Measurements from ENCODE around the gene KCNIP4.
A peak's percentile ranks its signal among the peaks of the same experiment; 100 is the strongest.

Gene KCNIP4

DNA sequence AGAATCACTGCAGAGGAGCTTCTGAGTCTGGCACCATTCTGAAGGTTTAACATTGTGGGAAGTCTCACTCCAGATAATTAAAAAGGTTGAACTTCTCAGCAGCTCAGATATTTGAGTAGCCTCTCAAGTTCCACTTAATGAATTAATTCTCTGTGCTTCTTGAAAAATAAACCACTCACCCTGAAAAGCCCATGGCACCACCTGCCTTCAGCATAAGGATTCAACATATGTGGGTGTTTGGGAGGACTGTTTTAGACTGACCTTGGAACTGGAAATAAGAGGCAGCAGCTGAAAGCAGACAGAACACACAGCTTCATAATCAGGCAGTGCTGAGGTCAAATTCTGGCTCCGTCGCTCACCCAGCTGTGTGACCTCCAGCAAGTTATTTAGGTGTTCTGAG lies 100.6 kb downstream of the KCNIP4 start:
- no peak for DNase-seq (ENCODE audit: low spot score)

GRCh38 chr4:21845663-21846062 lies 102.9 kb downstream of the KCNIP4 start:
- DNase-seq (ENCODE audit: low spot score): peak; percentile 11

GRCh38 chr4:21835712-21836111 lies 112.9 kb downstream of the KCNIP4 start:
- no peak for DNase-seq (ENCODE audit: low spot score)

DNA sequence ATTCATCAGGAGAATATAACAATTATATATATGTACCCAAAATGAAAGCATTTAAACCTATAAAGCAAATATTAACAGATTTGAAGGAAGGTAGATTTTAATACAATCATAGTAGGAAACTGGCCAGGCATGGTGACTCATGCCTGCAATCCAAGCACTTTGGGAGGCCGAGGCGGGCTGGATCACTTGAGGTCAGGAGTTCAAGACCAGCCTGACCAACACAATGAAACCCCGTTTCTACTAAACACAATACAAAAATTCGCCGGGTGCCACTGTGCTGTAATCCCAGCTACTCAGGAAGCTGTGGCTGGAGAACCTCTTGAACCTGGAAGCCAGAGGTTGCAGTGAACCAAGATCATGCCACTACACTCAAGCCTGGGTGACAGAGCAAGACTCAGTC lies 118.3 kb downstream of the KCNIP4 start:
- DNase-seq (ENCODE audit: low spot score): no peak

GRCh38 chr4:21827575-21827974 lies 121.0 kb downstream of the KCNIP4 start:
- no peak for DNase-seq (ENCODE audit: low spot score)

DNA sequence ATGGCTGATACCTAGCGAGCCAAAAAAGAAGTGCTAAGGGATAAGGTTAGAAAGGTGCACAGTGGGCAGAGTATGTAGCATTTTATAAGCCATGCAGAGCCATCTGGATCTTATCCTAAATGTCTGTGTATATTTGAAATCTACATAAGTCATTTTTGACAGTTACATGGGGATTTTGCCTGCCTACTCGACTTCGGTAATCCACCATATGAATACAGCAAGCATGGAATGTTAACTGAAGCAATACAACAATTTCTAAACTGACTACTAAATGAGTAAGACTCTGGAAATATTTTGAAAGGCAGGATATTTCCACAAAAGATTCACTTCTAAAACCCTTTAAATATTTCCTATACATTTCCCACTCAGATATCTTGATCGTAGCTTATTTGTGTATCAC lies 122.5 kb downstream of the KCNIP4 start:
- DNase-seq (ENCODE audit: low spot score): no peak

DNA sequence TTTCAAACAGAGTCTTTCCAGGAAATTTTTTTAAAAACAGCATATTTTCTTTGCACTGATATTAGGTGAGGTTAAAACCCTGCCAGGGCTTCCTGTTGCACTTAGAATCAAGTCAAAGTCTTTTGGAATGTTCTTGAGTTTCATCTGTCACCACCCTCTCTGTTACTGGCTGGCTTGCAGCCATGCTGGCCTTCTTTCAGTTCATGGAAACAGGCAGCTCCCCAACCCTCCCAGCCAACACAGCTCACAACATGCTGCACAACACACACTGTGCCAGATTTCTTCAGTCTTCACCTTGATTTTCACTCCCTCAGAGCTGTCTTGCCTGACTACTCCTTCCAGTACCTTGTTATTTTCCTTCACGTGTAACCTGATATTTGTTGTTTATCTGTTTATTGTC lies 129.5 kb downstream of the KCNIP4 start:
- no peak for DNase-seq (ENCODE audit: low spot score)

DNA sequence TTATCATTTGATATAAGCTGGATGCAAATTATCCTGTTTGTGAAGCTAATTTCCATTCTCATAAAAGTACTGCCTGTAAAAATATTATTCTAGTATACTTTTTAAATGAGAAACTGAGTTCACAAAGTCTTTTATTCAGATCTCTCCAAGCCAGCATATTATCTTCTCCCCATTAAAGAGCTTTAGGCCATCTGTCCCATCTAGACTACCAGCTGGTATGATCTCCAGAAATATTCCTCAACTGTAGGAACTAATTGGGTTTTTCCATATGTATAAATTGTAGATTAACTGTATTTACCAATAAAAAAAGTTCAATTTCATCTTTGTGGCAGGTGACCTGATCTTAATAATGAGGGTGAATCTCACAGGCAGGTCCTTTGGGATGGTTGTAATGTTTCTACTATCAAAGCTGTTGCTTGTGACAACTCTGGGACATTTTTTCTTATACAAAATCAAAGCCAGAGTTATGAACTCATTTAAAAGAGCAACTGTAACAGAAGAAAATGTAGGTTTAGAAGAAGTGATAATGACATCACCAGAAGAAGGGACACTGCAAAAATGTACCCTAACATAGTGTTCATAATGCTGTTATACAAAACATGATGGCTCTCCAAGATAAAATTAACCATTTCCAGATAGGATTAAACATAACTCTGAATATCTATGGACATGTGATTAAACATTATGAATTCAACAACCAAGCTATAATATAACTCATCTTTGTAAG lies 132.8 kb downstream of the KCNIP4 start:
- DNase-seq (ENCODE audit: low spot score): no peak

DNA sequence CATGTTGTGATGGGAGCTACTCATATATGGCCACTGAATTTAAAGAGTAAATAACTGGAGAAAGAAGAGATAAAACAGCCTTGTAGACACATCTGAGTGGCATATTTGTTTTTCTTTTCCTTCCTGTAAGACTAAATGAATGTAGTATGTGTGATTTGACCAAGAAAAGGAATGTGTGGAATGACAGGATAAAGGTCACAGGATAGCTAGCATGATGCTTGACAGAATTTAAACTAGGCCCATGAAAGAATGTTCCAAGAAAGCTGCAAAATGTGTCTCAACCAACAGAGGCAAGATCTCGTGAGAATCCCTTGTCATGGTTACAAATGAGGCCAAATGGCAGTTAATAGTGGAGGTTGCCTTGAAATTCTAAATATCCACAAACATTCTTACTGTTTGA lies 137.0 kb downstream of the KCNIP4 start:
- DNase-seq (ENCODE audit: low spot score): peak; percentile 11

GRCh38 chr4:21806991-21807390 lies 141.6 kb downstream of the KCNIP4 start:
- no peak for DNase-seq (ENCODE audit: low spot score)

DNA sequence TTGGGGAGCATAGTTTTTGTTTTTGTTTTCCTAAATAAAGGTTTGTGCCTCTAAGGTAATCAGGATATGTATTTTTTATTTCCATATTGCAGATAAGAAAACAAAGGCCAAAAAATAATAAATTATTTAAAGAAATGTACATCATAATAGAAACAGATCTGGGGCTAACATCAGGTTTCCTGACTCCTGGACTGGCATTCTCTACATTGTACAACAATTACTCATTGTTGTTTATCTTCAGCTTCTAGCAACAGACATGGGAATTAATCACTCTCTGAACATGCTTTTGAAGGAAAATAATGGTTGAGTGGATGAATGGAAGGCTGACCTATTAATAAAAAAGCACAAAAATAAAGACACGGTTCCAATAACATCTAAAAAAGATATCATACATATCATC lies 146.2 kb downstream of the KCNIP4 start:
- peak; percentile 31 for DNase-seq (ENCODE audit: low spot score)

DNA sequence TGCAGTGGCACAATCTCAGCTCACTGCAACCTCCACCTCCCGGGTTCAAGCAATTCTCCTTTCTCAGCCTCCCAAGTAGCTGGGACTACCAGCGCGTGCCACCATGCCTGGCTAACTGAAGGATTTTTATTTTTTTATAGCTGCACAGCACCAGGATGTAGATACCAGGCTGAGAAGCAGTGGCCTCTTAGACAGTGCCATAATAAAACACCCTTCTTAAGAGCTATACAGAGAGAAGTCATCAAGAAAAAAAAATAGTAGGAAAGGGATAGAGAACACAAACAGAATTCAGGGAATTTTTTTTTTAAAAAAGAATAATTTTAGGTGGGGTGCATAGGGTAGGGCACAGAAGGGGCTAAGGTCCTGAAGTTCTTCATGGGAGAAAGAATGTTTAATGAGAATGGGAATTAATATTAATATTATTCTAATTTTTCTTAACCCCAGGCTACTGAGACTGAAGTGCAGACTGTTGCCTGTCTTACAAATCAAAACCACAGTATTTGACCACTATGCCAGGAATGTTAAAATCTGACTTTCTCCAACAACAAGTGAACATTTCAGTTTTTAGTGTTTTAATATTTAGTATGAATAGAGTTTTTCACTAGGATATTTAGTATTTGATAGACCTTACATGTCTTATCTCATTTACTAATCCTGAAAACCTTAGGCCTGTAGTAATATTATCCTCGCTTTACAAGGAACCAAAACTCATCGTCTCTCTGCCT lies 146.7 kb downstream of the KCNIP4 start:
- no peak for DNase-seq (ENCODE audit: low spot score)

- no peak for DNase-seq (ENCODE audit: low spot score)
Measured at GRCh38 chr4:21795091-21795490, 153.5 kb downstream of the KCNIP4 start.

DNA sequence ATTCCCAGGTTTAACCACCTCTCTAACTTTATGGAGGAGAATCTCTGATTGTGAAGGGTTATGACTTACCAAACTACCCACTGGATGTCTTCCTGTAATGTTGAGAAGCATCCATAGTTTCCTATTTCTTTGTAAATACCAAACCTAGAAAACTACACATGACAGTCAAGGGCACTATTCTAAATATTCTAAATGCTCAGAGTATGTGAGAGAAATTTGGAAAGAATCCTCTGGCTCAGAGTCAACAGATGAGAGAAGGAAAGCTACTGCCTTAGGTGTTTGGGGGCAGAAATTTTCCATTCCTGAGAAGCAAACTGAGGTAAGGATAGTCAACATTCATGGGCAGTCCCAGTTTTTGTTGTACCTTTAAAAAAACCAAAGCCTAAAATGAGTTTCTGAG lies 155.8 kb downstream of the KCNIP4 start:
- DNase-seq (ENCODE audit: low spot score): no peak

DNA sequence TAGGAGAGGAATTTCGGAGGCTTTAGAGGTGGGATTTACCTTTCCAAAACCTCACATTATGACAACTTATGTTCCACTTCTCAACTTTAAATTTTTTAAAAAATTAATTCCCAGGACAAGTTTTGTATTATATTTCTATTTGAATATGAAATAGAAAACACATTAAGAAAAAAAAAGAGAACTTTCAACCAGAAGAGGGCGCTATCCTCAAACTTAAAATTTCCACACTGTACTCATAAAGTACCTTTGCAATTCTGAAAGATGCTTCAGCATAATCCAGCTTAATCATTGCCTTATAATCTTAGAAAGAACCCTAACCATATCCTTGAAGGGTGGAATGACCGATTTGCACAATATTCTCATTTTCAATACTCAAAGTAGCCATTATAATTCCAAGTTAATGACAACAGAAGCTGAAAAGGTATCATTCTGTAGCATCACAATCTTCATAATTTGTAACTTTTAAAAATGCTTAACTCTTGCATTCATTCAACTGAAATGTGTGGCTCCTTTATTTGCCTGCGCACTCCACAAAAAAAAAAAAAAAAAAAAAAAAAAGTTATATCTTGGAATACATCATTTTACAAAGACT lies 158.0 kb downstream of the KCNIP4 start:
- DNase-seq (ENCODE audit: low spot score): no peak

DNA sequence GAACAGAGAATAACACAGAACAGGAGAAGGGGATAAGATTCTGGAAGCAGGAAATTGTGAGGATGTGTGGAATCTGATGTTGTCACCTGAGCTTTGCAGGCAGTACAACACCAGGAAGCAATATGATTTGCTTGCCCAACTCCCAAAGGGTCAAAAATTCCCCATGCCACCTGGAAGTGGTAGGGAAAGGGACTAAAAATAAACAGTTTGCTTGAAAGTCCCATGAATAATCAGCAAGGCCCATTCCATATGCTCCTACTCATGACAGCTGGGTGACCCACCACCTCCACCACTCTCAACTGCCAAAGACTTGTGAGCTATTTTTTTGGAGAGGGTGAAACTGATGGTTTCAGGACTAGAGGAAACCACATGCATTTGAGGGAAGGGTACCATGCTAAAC lies 168.4 kb downstream of the KCNIP4 start:
- DNase-seq (ENCODE audit: low spot score): no peak

GRCh38 chr4:21778702-21779101 lies 169.9 kb downstream of the KCNIP4 start:
- no peak for DNase-seq (ENCODE audit: low spot score)

- DNase-seq (ENCODE audit: low spot score): no peak
Measured at GRCh38 chr4:21775703-21776102, 172.9 kb downstream of the KCNIP4 start.

DNA sequence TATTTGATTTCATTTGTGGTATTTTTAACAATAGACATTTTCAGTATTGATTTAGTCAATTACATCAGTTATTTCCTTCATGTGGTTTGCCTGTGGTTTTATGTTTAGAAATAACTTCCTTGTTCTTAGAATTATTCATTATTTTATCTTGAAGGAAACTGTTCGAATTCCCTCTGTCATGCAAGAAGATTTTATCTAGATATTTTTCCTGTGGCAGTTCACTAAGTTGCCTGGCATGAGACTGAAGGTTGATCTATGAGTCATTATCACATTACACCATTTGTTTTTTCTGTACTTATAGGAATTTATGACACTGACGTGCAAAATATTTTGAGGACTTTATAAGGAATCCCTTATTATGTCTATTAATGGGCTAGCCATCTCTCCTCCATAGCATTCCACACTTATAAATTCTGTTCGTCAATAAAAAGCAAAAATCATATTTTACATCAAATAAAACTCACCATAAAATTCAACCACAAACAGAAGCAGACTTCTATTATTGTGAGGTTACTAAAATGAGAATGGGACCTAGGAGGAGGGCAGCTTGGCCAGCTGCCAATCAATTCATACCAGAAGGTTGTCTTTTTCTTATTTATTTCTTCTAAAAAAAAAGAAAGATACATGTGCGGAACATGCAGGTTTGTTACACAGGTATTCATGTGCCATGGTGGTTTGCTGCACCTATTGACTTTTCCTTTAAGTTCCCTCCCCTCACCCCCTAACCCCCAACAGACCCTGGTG lies 179.0 kb downstream of the KCNIP4 start:
- no peak for DNase-seq (ENCODE audit: low spot score)

- DNase-seq (ENCODE audit: low spot score): no peak
Measured at GRCh38 chr4:21768349-21769310, 179.9 kb downstream of the KCNIP4 start.

DNA sequence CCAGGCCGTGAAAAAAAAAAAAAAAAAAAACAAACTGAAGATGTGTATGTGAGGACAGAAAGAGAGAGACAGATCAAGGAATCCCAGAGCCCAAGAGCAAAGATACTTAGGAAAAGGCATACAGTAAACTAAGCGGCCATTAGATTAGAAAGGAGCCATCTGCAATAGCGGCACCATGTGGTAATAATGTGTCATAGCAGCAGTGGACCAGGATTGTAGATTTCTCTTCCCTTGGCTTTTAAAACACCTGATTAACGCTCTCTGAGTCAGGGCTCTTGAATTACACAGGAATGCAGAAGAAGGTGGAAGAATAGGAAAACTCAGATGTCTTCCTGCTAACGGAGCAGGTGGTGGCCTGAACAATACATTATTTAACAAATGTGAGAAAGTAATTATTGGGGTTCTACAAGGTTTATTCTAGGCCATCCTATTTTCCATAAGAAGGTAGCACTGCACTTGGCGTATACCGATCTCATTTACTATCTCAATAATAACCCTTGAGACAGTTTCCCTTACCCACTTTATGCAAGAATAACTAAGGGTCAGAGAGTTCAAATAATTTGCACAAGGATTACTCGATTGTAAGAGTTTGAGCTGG lies 182.7 kb downstream of the KCNIP4 start:
- no peak for DNase-seq (ENCODE audit: low spot score)
